ENCODE results near the gene KIAA1614. TPM values are rescaled to one million over a fixed set of nuclear protein-coding genes. Genes with fewer than 3 reads are reported as not detected.

Gene KIAA1614
- total RNA-seq, 1 donor from 2014 or later = 0.79 TPM

GRCh38 chr1:180988253-180988752, 75.6 kb downstream of the KIAA1614 start:
- Histone ChIP-seq H3K36me3 (ENCODE audit: control insufficient read depth, insufficient read depth, low read length) (peaks cover 35% of the 10 kb centered on the region), H3K27me3 (ENCODE audit: control insufficient read depth, insufficient read depth, low read length) (no peaks in the 10 kb centered on the region), H3K4me3 (ENCODE audit: low read depth, low read length) (no peak overlapping the region)
- no peak for TF ChIP-seq CTCF (IDR thresholded peaks at IDR 0.05; ENCODE audit: insufficient read depth, low read length, severe bottlenecking)
- FAIRE-seq (no peak), DNase-seq (ENCODE audit: low read depth) (no peak)

- Histone ChIP-seq H3K4me3 (ENCODE audit: low read depth, low read length) (no peak overlapping the region), H3K36me3 (ENCODE audit: control insufficient read depth, insufficient read depth, low read length) (peaks cover 13% of the 10 kb centered on the region), H3K27me3 (ENCODE audit: control insufficient read depth, insufficient read depth, low read length) (no peaks in the 10 kb centered on the region)
- TF ChIP-seq CTCF (IDR thresholded peaks at IDR 0.05; ENCODE audit: insufficient read depth, low read length, severe bottlenecking) = no peak
- FAIRE-seq (no peak), DNase-seq (ENCODE audit: low read depth) (no peak)
Observed at GRCh38 chr1:180994262-180994661, 81.6 kb downstream of the KIAA1614 start.

GRCh38 chr1:180997843-180998504, 85.3 kb downstream of the KIAA1614 start:
- peaks cover 8% of the 10 kb centered on the region for H3K36me3 ChIP-seq (ENCODE audit: control insufficient read depth, insufficient read depth, low read length)
- no peak overlapping the region for H3K4me3 ChIP-seq (ENCODE audit: low read depth, low read length)
- no peak for FAIRE-seq
- TF ChIP-seq CTCF (IDR thresholded peaks at IDR 0.05; ENCODE audit: insufficient read depth, low read length, severe bottlenecking) = no peak
- DNase-seq (ENCODE audit: low read depth) = no peak
- no peaks in the 10 kb centered on the region for H3K27me3 ChIP-seq (ENCODE audit: control insufficient read depth, insufficient read depth, low read length)

Other genes starting within 250 kb of the KIAA1614 start
- gene STX6, start 110.0 kb downstream of the KIAA1614 start, total RNA-seq = 42.6 and 56.3 TPM in 2 replicates
- 14.7 and 23.8 TPM in 2 replicates for gene MR1, start 121.1 kb downstream of the KIAA1614 start, total RNA-seq
- 47.7 and 65.3 TPM in 2 replicates for gene IER5, start 175.8 kb downstream of the KIAA1614 start, total RNA-seq

All from bronchial epithelial cell (primary cell).